HG03159 (cell line): Measurements from ENCODE around the gene BNC1.

Source experiments
- ATAC-seq: cut with Tn5 transposase; IDR thresholded peaks from one replicate; pipeline ENCODE4 v1.9.1; 2021; ENCODE audit warnings: mild to moderate bottlenecking, moderate library complexity; ENCODE audit not compliant: unreplicated experiment

BNC1 gene

GRCh38 chr15:83284559-83285283 lies at the start of gene BNC1:
Gene BNC1 (minus strand): TSS chr15:83284664. CDS start chr15:83284628, 36 bp downstream.
- no peak for ATAC-seq

GRCh38 chr15:83327041-83327440 lies 42.6 kb upstream of the BNC1 start:
- ATAC-seq, result no peak

- ATAC-seq, result no peak
These were observed 40.3 kb upstream of the BNC1 start for GRCh38 chr15:83324799-83325198.

- no peak for ATAC-seq
These were observed 38.8 kb upstream of the BNC1 start for GRCh38 chr15:83323296-83323711.

GRCh38 chr15:83322691-83323090 lies 38.2 kb upstream of the BNC1 start:
- ATAC-seq, result no peak

- no peak for ATAC-seq
These were observed 37.6 kb upstream of the BNC1 start for GRCh38 chr15:83322061-83322460.

GRCh38 chr15:83320844-83321243 lies 36.4 kb upstream of the BNC1 start:
- no peak for ATAC-seq

- ATAC-seq, result no peak
These were observed 35.9 kb upstream of the BNC1 start for GRCh38 chr15:83320404-83320803.

- no peak for ATAC-seq
These were observed 35.3 kb upstream of the BNC1 start for GRCh38 chr15:83319771-83320170.

- ATAC-seq, result no peak
These were observed 34.5 kb upstream of the BNC1 start for GRCh38 chr15:83318861-83319415.

GRCh38 chr15:83318036-83318435 lies 33.6 kb upstream of the BNC1 start:
- no peak for ATAC-seq

- ATAC-seq, result no peak
These were observed 27.6 kb upstream of the BNC1 start for GRCh38 chr15:83312071-83312470.

GRCh38 chr15:83310521-83311456 lies 26.3 kb upstream of the BNC1 start:
- ATAC-seq, result no peak

- ATAC-seq, result no peak
These were observed 24.2 kb upstream of the BNC1 start for GRCh38 chr15:83308671-83309070.

- ATAC-seq, result no peak
These were observed 22.1 kb upstream of the BNC1 start for GRCh38 chr15:83306561-83306960.

GRCh38 chr15:83305704-83306291 lies 21.3 kb upstream of the BNC1 start:
- no peak for ATAC-seq

GRCh38 chr15:83304861-83305703 lies 20.6 kb upstream of the BNC1 start:
- ATAC-seq, result no peak

- ATAC-seq, result no peak
These were observed 19.1 kb upstream of the BNC1 start for GRCh38 chr15:83303535-83303934.

- ATAC-seq, result no peak
These were observed 16.4 kb upstream of the BNC1 start for GRCh38 chr15:83300826-83301225.

- no peak for ATAC-seq
These were observed 15.0 kb upstream of the BNC1 start for GRCh38 chr15:83299462-83299861.
